ENCODE data around the gene RPN2.
A peak's percentile ranks its signal among the peaks of the same experiment; 100 is the strongest.

Gene RPN2

GRCh38 chr20:37266940-37267666 lies 88.0 kb downstream of the RPN2 start:
- DNase-seq (ENCODE audit: low spot score), result no peak

- no peak for DNase-seq (ENCODE audit: low spot score)
These were observed 88.7 kb downstream of the RPN2 start for GRCh38 chr20:37267667-37268313.

GRCh38 chr20:37270576-37271420 lies 91.7 kb downstream of the RPN2 start:
- DNase-seq (ENCODE audit: low spot score), result peak; percentile 10

GRCh38 chr20:37271421-37271768 lies 92.3 kb downstream of the RPN2 start:
- DNase-seq (ENCODE audit: low spot score), result no peak

- no peak for DNase-seq (ENCODE audit: low spot score)
These were observed 94.9 kb downstream of the RPN2 start for GRCh38 chr20:37273988-37274387.

GRCh38 chr20:37274851-37275524 lies 95.9 kb downstream of the RPN2 start:
- no peak for DNase-seq (ENCODE audit: low spot score)

GRCh38 chr20:37276494-37277252 lies 97.5 kb downstream of the RPN2 start:
- no peak for DNase-seq (ENCODE audit: low spot score)

- no peak for DNase-seq (ENCODE audit: low spot score)
These were observed 98.1 kb downstream of the RPN2 start for GRCh38 chr20:37277253-37277593.

GRCh38 chr20:37278966-37279590 lies 99.9 kb downstream of the RPN2 start:
- no peak for DNase-seq (ENCODE audit: low spot score)

GRCh38 chr20:37279820-37280219 lies 100.7 kb downstream of the RPN2 start:
- DNase-seq (ENCODE audit: low spot score), result no peak

- no peak for DNase-seq (ENCODE audit: low spot score)
These were observed 101.3 kb downstream of the RPN2 start for GRCh38 chr20:37280403-37280802.

- no peak for DNase-seq (ENCODE audit: low spot score)
These were observed 103.4 kb downstream of the RPN2 start for GRCh38 chr20:37282556-37282955.

- DNase-seq (ENCODE audit: low spot score), result no peak
These were observed 104.5 kb downstream of the RPN2 start for GRCh38 chr20:37283530-37284195.

GRCh38 chr20:37284691-37285161 lies 105.6 kb downstream of the RPN2 start:
- no peak for DNase-seq (ENCODE audit: low spot score)

GRCh38 chr20:37285664-37286374 lies 106.7 kb downstream of the RPN2 start:
- DNase-seq (ENCODE audit: low spot score), result no peak

- no peak for DNase-seq (ENCODE audit: low spot score)
These were observed 109.0 kb downstream of the RPN2 start for GRCh38 chr20:37288091-37288490.

GRCh38 chr20:37290158-37290810 lies 111.2 kb downstream of the RPN2 start:
- DNase-seq (ENCODE audit: low spot score), result no peak

Data from CD4-positive, alpha-beta T cell treated with Interleukin-15 for 4 hours (primary cell).